ENCODE results near the gene SIK3.
A peak's percentile ranks its signal among the peaks of the same experiment; 100 is the strongest.
"Not testable (repeated sequence)": the region's sequence is repeated elsewhere in the genome, so short reads cannot be mapped to it uniquely, and the experiment has no call there.

Gene SIK3

DNA sequence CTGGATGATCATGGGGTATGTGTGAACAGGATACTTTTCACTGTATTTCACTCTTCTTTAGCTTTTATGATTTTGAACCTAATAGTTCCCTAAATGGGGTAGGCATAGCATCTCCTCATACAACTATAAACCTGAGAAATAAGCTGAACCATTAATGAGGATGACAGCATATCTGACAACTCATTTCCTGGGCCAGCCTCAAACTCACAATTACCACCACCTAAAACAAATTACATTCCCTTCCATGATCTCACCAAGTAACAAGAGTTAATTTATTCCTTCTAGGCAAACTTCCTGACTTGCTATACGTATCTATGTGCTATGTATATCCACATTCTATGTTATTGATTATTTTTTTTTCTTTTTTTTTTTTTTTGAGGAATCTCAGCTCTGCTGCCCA lies 23.0 kb downstream of the SIK3 start:
- DNase-seq = no peak

DNA sequence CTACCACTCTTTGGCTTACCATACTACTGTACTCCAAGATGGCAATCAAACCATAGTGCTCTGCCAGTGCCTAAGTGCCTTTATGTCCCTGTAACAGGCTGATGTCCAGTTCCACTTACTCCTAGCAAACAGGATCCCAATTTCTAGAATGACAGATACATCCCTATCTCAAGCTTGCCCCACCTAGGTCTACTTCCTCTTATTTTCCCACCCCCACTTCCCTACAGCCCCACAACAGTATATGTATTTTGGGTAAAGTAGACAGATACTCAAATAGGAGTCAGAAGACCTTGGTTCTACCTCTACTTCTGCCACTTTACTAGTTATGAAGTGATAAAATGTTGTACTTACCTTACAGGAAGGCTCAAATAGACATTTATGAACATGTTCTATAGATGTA lies 24.1 kb downstream of the SIK3 start:
- no peak for DNase-seq

DNA sequence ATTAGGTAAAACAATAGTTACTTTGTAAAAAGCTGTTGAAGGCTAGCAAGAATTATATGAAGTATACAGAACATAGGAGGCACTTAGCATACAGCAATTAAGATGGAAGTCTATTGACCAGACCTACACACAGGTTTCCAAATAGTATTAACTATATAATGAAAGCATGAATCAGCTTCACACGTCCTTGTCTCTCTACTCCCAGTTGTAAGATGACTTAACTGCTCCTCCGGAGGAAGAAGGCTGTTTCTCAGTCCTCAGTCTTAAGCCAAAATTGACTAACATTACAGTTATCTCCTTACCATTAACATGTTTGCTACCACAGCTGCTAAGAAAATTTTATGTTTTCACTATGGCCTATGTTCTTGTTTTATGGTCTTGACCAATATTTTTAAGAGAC lies 24.7 kb downstream of the SIK3 start:
- DNase-seq = no peak

DNA sequence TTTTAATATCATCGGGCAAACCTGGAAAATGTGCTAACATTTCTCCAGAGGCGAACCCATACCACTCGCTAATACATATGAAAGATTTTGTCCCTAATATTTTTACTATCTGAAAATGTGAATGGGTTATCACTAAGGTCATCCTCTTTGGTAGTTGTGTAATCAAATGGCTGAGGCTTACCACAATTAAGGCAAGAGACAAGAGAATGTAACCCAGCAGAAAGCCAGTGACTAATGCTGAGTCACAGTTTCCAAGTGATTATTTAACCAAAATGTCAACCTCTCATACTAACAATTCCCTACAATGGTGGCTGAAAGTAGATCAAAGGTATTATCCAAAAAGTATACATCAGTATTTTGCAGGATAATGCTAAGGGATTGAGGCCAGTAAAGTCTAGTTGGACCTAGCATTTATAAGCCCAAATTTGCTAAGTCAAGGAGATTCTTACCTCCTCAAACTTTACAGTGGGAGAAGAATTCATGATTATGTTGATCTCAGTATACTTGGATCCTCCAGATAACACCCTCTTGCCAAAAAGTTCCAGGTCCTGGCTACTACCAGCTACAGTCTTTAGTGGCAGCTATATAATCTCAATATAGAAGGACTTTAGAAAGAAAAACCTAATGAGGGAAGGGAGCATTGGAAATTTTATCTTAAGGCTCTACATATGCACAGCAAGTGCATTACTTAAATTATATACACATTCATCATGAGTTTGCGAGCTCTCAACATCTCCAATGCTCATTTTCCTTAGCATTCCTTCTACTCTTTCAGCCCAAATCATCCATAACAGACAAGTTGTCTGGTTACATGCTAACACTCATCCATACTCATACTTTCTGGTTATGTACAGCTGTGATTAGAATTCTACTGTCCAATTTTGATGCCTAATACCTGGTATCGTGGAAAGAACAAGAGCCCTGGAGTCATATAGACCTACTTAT lies 25.4 kb downstream of the SIK3 start:
- no peak for DNase-seq

DNA sequence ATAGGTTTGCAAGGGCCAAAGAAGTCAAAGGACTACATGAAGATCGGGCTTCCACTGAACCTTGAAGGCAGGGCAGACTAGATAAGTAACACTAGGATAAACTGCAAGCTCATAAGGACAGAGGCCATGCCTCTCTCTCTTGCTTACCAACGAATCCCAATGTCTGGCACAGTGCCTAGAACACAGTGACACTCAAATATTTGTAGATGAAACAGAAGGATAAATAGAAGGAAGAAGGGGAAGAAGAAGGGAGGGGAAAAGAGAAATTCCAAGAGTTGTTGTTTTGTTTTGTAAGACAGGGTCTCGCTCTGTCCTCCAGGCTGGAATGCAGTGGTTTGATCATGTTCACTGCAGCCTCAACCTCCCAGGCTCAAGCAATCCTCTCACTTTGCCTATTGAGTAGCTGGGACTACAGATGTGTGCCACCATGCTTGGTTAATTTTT lies 26.9 kb downstream of the SIK3 start:
- DNase-seq = peak; percentile 17 to 28

DNA sequence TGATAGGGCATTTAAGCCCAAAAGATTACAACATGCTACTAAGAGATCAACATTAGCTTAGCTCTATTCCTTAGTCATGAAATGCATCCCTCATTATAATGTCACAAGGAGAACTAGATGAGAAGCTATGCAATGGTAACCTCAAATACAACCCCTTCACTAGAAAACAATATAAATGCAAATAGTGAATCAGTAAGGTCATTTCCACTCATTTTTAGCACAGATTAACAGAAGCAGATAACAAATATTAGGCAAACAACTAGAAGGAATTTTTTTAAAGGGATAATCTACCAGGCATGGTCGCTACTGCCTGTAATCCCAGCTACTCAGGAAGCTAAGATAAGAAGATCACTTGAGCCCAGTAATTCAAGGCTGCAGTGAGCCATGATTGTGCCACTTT lies 28.2 kb downstream of the SIK3 start:
- DNase-seq = no peak

DNA sequence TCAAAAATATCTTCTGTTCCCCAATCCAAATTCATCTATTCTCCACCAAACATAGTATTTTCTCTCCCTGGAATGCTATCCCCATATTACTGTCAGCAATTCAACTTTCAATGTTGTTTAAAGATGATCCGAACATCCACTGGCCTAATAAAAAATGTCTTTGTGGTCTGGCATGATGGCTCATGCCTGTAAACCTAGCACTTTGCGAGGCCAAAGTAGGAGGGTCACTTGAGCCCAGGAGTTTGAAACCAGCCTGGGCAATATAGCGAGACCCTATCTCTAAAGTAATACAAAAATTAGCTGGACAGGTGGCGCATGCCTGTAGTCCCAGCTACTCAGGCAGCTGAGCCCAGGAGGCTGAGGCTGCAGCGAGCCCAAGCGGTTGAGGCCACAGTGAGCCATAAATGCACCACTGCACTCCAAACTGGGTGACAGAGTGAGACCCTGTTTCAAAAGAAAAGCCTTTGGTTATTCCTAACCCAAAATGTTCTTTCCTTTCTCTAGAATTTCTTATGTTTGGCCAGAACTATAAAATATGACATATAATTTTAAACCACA lies 29.8 kb downstream of the SIK3 start:
- DNase-seq = no peak

DNA sequence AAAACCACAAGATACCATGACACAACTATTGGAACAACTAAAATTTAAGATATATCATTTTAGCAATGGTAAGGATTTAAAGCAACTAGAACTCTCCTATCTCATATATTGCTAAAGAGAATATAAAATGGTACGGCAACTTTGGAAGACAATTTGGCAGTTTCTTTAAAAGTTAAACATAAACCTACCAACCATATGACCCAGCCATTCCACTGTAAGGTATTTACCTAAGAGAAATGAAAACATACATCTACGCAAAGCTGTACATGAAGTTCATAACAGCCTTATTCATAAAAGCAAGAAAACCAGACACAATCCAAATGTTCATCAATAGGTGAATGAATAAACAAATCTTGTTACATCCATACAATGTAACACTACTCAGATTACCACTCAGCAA lies 31.3 kb downstream of the SIK3 start:
- no peak for DNase-seq

DNA sequence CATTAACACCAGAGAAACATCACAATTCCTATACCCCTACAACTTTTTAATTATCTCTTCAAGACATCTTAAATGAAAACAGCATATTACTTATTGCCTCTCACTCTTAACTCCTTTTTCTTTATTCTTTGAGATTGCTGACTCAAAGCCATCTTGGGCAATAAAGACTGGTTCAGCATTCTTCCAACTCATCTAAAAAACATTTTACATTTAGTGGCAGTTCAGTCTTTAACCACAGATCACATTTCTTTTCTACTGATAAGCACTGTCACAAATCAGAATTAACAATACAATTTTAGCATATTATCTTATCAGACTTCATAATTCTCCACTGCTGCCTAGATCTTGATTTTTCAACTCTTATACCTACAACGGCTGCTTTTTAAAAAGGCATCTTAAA lies 34.0 kb downstream of the SIK3 start:
- DNase-seq = no peak

DNA sequence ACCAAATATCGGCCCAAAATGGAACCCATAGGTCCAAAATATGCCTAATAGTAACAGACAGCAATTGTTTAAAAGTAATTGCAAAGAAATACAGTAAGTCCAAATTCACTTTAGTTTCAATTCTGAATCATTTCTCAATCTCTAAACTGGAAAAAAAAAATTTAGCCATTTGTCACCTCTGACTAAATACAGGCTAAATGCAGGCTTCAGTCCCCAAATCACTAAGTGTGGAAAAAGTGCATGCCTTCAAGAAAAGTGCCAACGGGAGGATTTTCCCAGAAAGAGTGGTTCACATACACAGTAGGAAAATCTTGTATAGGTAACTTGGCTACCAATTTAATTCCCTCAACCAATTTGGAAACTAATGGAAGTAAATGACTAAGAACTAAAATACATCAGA lies 35.7 kb downstream of the SIK3 start:
- no peak for DNase-seq

DNA sequence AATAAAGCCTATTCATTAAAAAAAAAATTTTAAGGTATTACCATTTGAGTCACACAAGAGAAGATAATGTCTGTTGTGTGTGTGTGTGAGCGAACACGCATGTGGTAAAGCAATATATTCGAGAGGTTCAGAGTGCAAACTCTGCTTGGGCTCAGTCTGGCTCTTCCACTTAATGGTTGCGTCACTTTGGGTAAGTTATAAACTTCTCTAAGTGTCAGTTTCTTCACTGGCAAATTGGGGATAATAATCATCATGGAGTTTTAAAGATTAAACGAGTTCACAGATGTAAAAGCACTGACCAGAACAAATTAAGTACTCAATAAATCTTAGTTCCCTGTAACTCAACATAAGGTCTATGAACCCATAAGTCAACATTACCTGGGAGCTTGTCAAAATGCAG lies 37.0 kb downstream of the SIK3 start:
- no peak for DNase-seq

DNA sequence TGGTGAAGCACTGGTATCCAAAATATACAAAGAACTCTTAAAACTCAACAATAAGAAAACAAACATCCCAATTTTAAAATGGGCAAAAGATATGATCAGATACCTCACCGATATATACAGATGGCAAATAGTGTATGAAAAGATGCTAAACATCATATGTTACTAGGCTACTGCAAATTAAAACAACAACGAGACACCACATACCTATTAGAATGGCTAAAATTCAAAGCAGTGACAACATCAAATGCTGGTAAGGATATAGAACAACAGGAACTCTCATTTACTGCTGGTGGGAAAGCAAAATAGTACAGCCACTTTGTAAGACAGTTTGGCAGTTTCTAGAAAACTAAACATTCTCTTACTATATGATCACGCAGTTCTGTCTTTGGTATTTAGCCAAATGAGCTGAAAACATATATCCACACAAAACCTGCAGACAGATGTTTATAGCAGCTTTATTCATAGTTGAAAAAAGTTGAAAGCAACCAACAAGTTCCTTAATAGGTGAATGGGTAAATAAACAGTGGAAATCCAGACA lies 38.5 kb downstream of the SIK3 start:
- no peak for DNase-seq

DNA sequence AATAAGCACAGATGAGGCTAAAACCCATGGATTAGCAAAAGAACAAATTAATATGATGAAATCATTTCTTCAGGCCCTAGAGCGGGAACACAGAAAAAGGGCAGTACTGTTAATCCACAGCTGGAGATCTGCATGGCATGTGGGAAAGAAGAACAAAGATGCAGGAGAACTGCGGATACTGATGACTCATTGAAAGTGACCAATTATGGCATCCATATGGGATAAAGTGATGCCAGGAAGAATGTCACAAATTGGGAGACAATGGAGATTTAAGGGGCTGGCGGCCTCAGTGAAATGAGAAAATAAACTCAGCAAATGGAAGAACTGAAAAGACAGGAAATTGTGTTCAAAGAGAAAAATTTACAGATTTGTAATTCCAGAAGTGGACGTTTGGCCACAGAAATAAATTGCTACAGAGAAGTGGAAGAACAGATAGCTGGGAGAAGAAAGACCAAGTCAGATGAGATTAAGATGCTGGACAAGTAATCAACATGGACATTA lies 39.4 kb downstream of the SIK3 start:
- DNase-seq = peak; percentile 8 to 46

DNA sequence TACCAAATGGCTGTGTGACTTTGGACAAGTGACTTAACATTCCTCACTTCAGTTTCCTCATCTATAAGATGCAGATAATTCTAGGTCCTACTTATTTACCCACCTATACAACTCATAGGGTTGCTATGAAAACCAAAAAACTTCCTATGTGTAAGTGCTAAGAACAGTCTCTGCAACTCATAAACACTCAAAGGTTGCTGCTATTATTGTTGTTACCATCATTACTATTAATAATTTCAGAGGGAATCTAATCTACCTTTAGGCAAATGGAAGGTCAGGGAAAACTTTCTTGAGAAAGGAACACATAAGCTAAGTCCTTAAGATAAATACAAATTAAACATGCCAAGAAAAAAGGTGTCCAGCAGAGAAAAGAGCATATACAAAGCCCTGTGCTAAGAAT lies 40.5 kb downstream of the SIK3 start:
- DNase-seq = no peak

DNA sequence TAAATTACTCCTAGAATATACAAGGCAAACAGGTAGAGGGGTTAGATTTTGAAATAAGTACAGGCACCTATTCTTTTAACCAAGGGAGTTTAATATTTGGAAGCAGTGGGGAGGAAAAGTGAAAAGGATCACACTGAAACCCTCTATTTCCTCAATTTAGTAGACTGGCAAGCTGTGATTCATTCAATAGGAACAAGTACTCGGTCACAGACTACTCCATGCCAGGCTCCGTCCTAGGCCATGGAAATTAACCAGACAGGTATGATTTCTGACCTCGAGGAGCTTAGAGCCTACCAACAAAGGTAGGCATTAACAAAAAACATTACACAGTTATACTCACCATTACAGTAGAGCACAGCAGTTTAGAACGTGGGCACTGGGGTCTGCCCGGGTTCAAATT lies 40.9 kb downstream of the SIK3 start:
- DNase-seq = no peak

DNA sequence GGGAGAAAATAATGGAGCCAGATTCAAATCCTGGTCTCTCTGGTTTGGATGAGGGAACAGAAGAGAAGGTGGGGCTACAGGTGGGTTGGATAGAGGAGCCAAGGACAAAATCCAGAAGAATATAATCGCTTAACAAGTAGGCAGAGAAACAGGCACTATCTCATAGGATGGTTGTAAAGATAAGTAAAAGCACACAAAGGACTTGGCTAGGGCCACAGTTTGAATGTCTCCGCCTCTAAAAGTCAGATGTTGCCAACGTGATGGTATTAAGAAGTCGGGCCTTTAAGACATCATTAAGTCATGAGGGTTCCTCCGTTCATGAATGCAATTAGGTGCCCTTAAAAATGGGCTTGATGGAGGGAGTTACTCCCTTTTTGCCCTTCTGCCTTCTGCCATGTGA lies 42.8 kb downstream of the SIK3 start:
- DNase-seq = no peak

DNA sequence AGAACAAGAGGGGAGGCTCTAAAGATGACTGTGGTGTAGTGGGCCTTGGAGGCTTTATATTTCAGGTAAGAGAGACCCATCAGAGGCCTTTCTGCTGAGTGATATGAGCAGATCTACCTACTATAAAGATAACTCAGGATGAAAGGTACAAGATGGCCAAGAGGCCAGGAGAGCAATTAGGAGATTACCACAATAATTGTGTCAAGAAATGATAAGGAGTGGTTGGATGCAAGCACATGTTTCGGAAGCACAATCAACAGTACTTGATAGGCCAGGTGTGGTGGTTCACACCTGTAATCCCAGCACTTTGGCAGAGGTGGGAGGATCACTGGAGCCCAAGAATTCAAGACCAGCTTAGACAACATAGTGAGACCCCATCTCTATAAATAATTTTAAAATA lies 43.8 kb downstream of the SIK3 start:
- DNase-seq = no peak

DNA sequence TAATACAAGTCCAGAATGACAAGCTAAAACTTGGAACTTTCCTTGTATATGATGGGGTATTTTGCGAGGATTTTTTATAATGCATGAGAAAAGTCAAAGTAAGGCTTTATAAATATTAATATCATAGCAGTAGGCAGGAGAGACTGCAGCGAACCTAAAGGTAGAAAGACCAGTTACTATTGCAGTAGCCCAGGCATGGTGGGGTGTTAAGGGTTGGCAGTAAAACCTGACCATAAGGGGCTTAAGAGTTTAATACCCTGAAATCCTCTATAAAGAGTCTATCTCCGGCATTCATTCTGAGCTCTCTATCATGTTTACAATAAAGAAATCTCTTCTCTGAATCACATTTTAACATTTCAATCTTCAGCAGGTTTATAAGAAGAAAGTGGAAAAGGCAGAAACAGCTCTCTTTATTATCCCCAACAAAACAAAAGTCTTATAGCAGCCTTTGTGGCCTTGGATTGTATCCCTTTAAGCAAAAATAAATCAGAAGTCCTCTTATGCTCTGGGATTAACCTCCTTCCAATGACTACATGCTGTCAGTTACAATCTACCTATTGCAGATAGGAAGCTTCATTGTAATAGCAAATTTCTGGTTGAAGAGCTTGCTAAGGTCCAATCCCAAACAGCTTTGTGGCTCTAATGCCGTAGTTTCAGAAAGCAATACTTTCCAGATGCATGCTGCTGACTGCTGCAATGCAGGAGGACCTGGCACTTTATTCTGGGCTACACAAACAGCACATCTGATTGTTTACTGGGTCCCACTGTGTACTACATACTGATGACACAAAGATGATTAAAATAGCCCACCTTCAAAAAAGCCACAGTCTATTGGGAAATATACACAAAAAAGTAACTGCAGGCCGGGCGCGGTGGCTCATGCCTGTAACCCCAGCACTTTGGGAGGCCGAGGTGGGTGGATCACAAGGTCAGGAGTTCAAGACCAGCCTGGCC lies 45.8 kb downstream of the SIK3 start:
- DNase-seq = no peak

DNA sequence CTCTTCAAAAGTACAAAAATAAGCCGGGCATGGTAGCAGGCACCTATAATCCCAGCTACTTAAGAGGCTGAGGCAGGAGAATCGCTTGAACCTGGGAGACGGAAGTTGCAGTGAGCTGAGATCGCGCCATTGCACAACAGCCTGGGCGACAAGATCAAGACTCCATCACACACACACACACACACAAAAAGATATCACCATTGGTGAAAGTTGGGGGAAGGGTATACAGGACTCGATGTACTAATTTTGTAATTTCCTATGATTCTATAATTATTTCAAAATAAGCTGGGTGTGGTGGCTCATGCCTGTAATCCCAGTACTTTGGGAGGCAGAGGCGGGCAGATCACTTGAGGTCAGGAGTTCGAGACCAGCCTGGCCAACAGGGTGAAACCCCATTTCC lies 48.1 kb downstream of the SIK3 start:
- DNase-seq = not testable (repeated sequence)

DNA sequence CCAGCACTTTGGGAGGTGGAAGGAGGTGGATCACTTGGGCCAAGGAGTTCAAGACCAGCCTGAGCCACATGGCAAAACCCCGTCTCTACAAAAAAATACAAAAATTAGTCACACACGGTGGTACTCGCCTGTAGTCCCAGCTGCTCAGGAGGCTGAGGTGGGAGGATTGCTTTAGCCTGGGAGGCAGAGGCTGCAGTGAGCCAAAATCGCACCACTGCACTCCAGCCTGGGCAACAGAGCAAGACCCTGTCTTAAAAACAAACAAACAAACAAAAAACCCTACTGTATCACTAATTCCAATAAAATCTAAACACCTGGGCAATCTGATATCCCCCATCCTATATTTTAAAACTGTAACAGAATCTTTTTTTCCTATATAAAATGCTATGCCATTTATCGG lies 51.6 kb downstream of the SIK3 start:
- DNase-seq = not testable (repeated sequence)

DNA sequence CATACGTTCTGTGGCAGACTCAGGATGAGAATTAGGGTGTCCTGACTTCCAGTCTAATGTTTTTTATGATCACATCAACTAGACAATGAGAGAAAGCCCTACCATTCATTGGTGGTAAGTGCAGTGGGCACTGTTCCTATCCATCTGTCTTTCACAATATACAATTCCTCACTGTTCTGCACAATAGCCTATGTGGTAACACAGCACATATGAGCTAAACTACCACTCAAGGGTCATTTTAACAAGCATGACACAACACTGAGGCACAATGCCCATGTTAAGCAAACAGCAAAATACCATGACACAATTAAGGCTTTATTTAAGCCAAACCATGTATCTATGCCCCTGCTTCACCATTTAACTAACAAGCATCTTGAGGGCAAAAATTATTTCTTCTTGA lies 52.3 kb downstream of the SIK3 start:
- no peak for DNase-seq

DNA sequence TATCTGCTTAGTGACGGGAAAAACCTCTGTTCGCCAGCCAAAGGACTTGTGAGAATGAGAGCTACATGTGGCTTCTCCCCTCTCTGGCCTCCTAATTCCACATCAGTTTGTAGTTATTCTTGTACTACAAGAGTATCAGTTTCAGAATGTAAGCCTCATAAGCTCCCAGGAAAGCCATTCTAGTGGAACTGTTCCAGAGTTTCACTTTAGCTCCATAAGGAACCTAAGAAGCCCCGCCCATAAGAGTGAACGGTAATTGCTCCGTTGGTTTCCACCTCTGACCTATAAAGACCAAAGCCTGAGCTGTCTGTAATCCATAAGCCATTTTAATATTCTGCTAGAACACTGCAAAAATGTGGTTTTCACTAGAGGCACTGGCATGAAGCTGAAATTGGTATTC lies 53.0 kb downstream of the SIK3 start:
- DNase-seq = no peak
